HEK293 (cell line): Measurements from ENCODE around the gene FNDC11.

ENCODE experiments used
- TRIM28 ChIP-seq: IDR thresholded peaks from 2 replicates; pipeline ENCODE4 v1.6.1; 2011; ENCODE audit warnings: low read length, control low read depth, borderline replicate concordance
- ZBTB20 ChIP-seq: fragments of 450-650 bp; formaldehyde crosslinking; IDR thresholded peaks from 2 replicates; pipeline ENCODE4 v1.5.1; 2016; ENCODE audit warnings: missing biosample characterization, missing genetic modification characterization
- ZNF138 ChIP-seq: fragments of 450-650 bp; formaldehyde crosslinking; IDR thresholded peaks from 2 replicates; pipeline ENCODE4 v1.5.1; 2016; ENCODE audit warnings: missing biosample characterization, missing genetic modification characterization, borderline replicate concordance
- ZNF239 ChIP-seq: fragments of 450-650 bp; formaldehyde crosslinking; IDR thresholded peaks from 2 replicates; pipeline ENCODE4 v1.5.1; 2016; ENCODE audit warnings: missing biosample characterization, missing genetic modification characterization
- ZNF274 ChIP-seq, 2 experiments: fragments of 200-500 bp in 1 of 2; fragments of 450-650 bp in 1 of 2; sonication (Bioruptor generic) in 1 of 2; formaldehyde crosslinking in 1 of 2; IDR thresholded peaks; 2 replicates each; pipeline versions ENCODE4 v1.5.1 to v1.6.1; 2014 to 2016; ENCODE audit warnings: borderline replicate concordance in 1 of 2, inconsistent platforms in 1 of 2, low read length in 1 of 2, missing biosample characterization in 1 of 2, missing genetic modification characterization in 1 of 2
- ZNF843 ChIP-seq: fragments of 450-650 bp; formaldehyde crosslinking; IDR thresholded peaks from 2 replicates; pipeline ENCODE4 v1.5.1; 2016; ENCODE audit warnings: missing biosample characterization, missing genetic modification characterization
- TF ChIP-seq, protein P1 (sequence below): fragments of 450-650 bp; formaldehyde crosslinking; IDR thresholded peaks from 2 replicates; pipeline ENCODE4 v1.5.1; 2016; ENCODE audit warnings: missing biosample characterization, missing genetic modification characterization
- TF ChIP-seq, protein P2 (sequence below): fragments of 450-650 bp; formaldehyde crosslinking; IDR thresholded peaks from 2 replicates; pipeline ENCODE4 v1.5.1; 2016; ENCODE audit warnings: missing biosample characterization, missing genetic modification characterization

DNA sequence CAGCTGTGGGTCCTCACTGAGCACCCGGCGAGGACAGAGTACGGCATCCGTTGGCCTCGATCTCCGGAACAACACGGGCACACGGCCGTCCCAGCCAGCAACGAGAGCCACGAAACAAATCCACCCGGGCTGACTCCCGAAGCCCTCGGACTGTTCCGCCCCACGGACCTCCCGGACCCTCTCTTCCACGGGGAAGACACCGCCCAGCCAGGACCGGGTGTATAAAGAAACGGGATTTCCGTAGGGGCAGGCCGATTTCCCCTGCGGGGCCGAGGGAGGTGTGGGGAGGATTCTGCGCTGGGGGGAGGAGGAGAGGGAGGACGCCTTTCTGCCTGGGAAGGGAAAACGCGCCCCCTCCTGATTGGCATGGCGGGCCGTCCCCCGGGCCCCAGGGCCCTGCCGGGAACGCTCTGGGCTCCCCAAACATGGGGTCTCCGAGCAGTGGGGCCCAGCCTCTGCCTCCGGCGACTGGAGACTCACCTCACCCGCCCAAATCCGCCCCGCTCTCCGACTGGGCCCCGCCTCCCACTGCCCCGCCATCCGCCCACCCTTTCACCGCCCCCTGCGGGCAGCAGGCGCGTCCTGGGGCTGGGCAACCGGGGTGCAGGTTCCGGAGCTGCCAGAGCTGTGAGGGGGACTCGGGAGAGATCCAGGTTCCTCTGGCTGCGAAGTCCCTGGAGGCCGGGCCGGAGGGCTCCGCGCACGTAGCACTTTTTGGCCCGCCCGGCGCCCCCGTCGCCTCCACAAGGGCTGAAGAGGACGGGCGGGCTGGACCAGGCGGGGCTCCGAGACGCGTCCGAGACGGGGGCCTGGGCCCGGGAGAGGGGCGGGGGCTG lies 34.1 kb upstream of the FNDC11 start:
- no peak for TF ChIP-seq TRIM28
- TF ChIP-seq, protein P1, sequence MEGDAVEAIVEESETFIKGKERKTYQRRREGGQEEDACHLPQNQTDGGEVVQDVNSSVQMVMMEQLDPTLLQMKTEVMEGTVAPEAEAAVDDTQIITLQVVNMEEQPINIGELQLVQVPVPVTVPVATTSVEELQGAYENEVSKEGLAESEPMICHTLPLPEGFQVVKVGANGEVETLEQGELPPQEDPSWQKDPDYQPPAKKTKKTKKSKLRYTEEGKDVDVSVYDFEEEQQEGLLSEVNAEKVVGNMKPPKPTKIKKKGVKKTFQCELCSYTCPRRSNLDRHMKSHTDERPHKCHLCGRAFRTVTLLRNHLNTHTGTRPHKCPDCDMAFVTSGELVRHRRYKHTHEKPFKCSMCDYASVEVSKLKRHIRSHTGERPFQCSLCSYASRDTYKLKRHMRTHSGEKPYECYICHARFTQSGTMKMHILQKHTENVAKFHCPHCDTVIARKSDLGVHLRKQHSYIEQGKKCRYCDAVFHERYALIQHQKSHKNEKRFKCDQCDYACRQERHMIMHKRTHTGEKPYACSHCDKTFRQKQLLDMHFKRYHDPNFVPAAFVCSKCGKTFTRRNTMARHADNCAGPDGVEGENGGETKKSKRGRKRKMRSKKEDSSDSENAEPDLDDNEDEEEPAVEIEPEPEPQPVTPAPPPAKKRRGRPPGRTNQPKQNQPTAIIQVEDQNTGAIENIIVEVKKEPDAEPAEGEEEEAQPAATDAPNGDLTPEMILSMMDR (tag by site-specific recombination) = peak; percentile 71
- no peak for TF ChIP-seq ZNF274 (IDR thresholded peaks at IDR 0.05; ENCODE audit: low read length)
- TF ChIP-seq ZNF274 (tag by site-specific recombination; IDR thresholded peaks at IDR 0.05; ENCODE audit: borderline replicate concordance) = no peak
- no peak for TF ChIP-seq ZNF138 (tag by site-specific recombination)
- TF ChIP-seq, protein P2, sequence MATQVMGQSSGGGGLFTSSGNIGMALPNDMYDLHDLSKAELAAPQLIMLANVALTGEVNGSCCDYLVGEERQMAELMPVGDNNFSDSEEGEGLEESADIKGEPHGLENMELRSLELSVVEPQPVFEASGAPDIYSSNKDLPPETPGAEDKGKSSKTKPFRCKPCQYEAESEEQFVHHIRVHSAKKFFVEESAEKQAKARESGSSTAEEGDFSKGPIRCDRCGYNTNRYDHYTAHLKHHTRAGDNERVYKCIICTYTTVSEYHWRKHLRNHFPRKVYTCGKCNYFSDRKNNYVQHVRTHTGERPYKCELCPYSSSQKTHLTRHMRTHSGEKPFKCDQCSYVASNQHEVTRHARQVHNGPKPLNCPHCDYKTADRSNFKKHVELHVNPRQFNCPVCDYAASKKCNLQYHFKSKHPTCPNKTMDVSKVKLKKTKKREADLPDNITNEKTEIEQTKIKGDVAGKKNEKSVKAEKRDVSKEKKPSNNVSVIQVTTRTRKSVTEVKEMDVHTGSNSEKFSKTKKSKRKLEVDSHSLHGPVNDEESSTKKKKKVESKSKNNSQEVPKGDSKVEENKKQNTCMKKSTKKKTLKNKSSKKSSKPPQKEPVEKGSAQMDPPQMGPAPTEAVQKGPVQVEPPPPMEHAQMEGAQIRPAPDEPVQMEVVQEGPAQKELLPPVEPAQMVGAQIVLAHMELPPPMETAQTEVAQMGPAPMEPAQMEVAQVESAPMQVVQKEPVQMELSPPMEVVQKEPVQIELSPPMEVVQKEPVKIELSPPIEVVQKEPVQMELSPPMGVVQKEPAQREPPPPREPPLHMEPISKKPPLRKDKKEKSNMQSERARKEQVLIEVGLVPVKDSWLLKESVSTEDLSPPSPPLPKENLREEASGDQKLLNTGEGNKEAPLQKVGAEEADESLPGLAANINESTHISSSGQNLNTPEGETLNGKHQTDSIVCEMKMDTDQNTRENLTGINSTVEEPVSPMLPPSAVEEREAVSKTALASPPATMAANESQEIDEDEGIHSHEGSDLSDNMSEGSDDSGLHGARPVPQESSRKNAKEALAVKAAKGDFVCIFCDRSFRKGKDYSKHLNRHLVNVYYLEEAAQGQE (tag by site-specific recombination) = no peak
- TF ChIP-seq ZNF843 = no peak
- no peak for TF ChIP-seq ZNF239
- TF ChIP-seq ZBTB20 (tag by site-specific recombination) = peak; percentile 86
